Measurements from ENCODE around the gene IGF2R. TPM values are rescaled to one million over a fixed set of nuclear protein-coding genes. Genes with fewer than 3 reads are reported as not detected.

The IGF2R gene
- total and polyA plus RNA-seq, 5 donors from 2014 or later: 8.8 to 71.2 (median 10.0) TPM

DNA sequence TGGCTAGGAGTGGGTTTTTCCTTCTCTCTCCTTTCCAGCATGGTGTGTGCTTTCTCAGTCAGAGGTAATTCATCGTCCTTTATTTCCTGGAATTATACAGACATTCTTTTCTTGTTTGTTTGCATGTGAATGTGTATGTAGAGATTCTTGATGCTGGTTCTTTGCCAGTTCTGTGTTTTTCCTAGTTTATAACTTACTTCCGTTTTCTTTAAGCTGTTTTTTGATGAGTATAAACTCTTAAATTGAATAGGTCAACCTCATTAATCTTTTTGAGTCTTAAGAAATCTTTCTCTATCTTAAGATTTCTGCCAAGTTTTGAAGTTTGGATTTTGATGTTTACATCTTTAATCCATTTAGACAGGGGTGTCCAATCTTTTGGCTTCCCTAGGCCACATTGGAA is 38.7 kb downstream of the IGF2R start:
- ATAC-seq (ENCODE audit: low read depth in 2 of 2): no peak
- H3K27ac Mint-ChIP-seq: peak overlapping the region in 1 of 3 donors; percentile 74
- Histone ChIP-seq H3K4me3 (ENCODE audit: low read depth, low read length) (no peak overlapping the region), H3K4me1 (ENCODE audit: control insufficient read depth, insufficient read depth, low read length, poor library complexity, severe bottlenecking) (peaks cover 9% of the 10 kb centered on the region), H3K27ac (ENCODE audit: insufficient read depth, low read length, poor library complexity, severe bottlenecking) (no peak overlapping the region), H3K9me3 (ENCODE audit: control insufficient read depth in 2 of 2, low read length in 2 of 2) (no peaks in the 10 kb centered on the region), H3K36me3 (ENCODE audit: control insufficient read depth, insufficient read depth, low read length) (peaks cover 35% of the 10 kb centered on the region), H3K27me3 (ENCODE audit: control insufficient read depth, insufficient read depth, low read length) (no peaks in the 10 kb centered on the region)
- DNase-seq: no peak
- H3K4me1 Mint-ChIP-seq: peaks cover 27 to 48% (median 31%) of the 10 kb centered on the region in 4 donors
- peaks cover 0 to 5% (median 0%) of the 10 kb centered on the region in 7 donors for H3K9me3 Mint-ChIP-seq
- H3K27me3 Mint-ChIP-seq: no peaks in the 10 kb centered on the region
- no peak overlapping the region for H3K4me3 Mint-ChIP-seq
- peaks cover 36% of the 10 kb centered on the region for H3K36me3 Mint-ChIP-seq

DNA sequence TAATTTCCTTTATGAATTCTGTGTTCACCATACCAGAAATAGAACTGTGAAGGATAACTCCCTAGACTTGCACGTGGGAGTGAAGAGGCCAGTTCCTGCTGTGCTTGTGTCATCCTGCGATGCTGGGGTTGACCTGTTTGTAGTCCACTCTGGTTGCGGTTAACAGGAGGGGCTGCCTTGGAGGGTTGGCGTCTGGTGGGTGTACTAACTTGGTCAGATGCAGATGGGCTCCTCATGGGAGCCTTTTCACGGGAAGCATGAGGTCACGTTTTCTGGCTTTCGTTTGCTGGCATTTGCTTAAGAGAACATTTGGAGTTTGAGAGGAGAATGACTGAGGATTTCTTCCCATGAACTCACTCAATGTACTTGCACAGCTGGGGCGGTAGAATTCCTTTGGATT is 41.2 kb downstream of the IGF2R start:
- peaks cover 0 to 3% (median 0%) of the 10 kb centered on the region in 7 donors for H3K9me3 Mint-ChIP-seq
- peaks cover 23% of the 10 kb centered on the region for H3K4me1 ChIP-seq (ENCODE audit: control insufficient read depth, insufficient read depth, low read length, poor library complexity, severe bottlenecking)

DNA sequence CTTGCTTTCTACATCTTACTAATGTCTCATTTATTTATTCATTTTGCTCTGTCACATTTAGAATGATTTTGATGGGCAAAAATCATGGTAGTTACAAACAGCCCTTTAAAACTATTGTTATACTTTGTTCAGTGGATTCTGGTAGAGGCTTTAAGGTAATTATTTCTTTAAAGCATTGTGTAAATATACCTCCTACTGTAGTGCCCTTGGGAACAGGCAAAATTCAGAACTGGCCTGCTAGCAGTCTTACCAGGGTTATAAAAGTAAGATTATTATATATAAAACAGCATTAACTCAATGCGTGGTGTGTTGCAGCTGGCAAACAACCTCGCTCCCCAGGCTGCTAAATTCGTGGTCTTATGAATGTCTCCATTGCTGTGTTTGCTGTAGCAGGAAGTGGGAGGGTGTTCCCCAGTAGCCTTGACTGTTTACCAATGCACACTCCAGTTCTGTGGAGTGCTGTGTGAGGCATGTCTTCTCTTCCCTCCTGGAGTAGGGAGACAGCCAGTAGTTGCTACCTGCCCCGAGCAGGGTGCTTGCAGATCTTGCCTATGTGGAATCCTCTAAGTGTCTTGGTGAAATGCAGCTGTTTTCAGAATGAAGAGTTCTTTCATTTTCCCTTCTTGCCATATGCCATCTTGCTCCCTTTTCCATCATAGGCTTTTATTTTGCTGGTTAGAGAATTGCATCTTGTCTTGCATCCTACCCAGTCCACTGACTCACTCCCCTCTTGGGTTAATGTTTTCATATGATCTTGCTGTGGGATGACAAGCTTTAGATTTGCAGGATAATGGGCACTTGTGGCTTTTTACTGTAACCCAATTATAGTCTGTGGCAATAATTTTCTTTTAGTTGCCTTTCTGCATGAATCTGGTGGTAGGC is 45.3 kb downstream of the IGF2R start:
- H3K36me3 Mint-ChIP-seq: peaks cover 43% of the 10 kb centered on the region
- H3K27ac Mint-ChIP-seq: peak overlapping the region; percentile 78 to 89 (median 85)
- peaks cover 31% of the 10 kb centered on the region for H3K36me3 ChIP-seq (ENCODE audit: control insufficient read depth, insufficient read depth, low read length)
- peak overlapping the region; percentile 75 for H3K4me3 ChIP-seq (ENCODE audit: low read depth, low read length)
- ATAC-seq (ENCODE audit: low read depth in 2 of 2) (peak; percentile 54 to 59), DNase-seq (peak in 2 of 3 donors; percentile 28 to 65)
- no peaks in the 10 kb centered on the region for H3K27me3 Mint-ChIP-seq
- no peaks in the 10 kb centered on the region for H3K9me3 ChIP-seq (ENCODE audit: control insufficient read depth in 2 of 2, low read length in 2 of 2)
- peak overlapping the region; percentile 65 to 83 (median 81) for H3K4me3 Mint-ChIP-seq
- H3K4me1 ChIP-seq (ENCODE audit: control insufficient read depth, insufficient read depth, low read length, poor library complexity, severe bottlenecking): peaks cover 41% of the 10 kb centered on the region
- peaks cover 0 to 1% (median 0%) of the 10 kb centered on the region in 7 donors for H3K9me3 Mint-ChIP-seq
- no peaks in the 10 kb centered on the region for H3K27me3 ChIP-seq (ENCODE audit: control insufficient read depth, insufficient read depth, low read length)
- peaks cover 39 to 58% (median 44%) of the 10 kb centered on the region in 4 donors for H3K4me1 Mint-ChIP-seq
- peak overlapping the region; percentile 62 for H3K27ac ChIP-seq (ENCODE audit: insufficient read depth, low read length, poor library complexity, severe bottlenecking)

More for the DNA sequence above, 41.2 kb downstream of the IGF2R start:
- H3K27ac ChIP-seq (ENCODE audit: insufficient read depth, low read length, poor library complexity, severe bottlenecking): no peak overlapping the region
- H3K27me3 Mint-ChIP-seq: no peaks in the 10 kb centered on the region
- ATAC-seq (ENCODE audit: low read depth in 2 of 2) (no peak), DNase-seq (no peak)
- H3K4me3 ChIP-seq (ENCODE audit: low read depth, low read length): no peak overlapping the region
- no peak overlapping the region for H3K27ac Mint-ChIP-seq
- H3K9me3 ChIP-seq (ENCODE audit: control insufficient read depth in 2 of 2, low read length in 2 of 2): no peaks in the 10 kb centered on the region
- peaks cover 40% of the 10 kb centered on the region for H3K36me3 Mint-ChIP-seq
- H3K36me3 ChIP-seq (ENCODE audit: control insufficient read depth, insufficient read depth, low read length): peaks cover 35% of the 10 kb centered on the region
- no peak overlapping the region for H3K4me3 Mint-ChIP-seq
- H3K27me3 ChIP-seq (ENCODE audit: control insufficient read depth, insufficient read depth, low read length): no peaks in the 10 kb centered on the region
- H3K4me1 Mint-ChIP-seq: peaks cover 41 to 58% (median 43%) of the 10 kb centered on the region in 4 donors

DNA sequence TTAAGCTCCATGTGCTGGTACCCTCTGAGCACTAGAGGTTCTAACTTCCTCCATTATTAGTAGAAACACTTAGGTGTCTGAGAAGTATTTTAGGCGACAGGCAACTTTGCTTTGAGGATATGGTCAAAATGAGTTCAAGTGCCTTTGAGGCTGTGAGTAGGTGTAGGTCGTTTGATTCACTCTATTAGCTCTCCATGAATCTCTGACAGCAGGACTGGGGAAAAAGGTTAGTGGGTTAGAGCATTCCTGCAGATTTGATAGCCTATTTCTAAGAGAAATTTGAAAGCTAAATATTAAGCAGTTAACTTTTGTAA is 45.9 kb downstream of the IGF2R start:
- peak in 1 of 3 donors; percentile 33 for DNase-seq
- peaks cover 46% of the 10 kb centered on the region for H3K36me3 Mint-ChIP-seq
- H3K36me3 ChIP-seq (ENCODE audit: control insufficient read depth, insufficient read depth, low read length): peaks cover 25% of the 10 kb centered on the region

DNA sequence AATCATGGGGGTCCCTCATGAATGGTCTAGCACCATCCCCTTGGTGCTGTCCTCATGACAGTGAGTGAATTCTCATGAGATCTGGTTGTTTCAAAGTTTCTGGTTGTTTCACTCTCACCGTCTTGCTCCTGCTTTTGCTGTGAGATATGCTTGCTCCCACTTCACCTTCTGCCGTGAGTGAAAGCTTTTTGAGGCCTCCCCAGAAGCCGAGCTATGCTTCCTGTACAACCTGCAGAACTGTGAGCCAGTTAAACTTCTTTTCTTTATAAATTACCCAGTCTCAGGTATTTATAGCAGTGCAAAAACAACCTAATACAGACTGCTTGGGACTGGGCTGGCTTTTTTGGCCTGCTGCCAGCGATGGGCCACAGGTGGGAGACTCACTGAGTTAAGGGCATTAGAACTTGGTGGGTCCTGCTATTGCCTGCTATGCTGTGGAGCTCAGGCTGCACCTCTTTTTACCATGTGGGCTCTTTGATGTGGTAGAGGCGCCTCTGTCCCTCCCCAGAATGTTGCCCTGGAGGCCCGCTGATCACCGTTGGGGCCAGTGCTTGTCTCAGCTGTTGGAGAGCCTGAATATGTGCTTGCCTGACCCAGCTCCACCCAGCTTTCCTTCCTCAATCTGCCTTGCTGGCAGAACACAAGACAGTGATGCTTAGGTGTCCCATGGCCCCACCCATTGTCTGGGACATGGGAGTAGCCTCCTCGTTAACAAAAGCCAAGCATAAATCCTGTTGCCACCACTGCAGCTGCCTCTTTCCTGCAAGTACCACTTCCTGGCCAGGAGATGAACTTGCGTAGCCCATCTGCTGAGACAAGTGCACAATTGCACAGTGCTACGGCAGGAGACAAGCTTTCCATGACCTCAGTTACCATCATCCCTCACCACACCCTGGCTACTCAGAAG is 47.1 kb downstream of the IGF2R start:
- no peaks in the 10 kb centered on the region for H3K27me3 ChIP-seq (ENCODE audit: control insufficient read depth, insufficient read depth, low read length)
- no peaks in the 10 kb centered on the region for H3K9me3 ChIP-seq (ENCODE audit: control insufficient read depth in 2 of 2, low read length in 2 of 2)
- H3K36me3 ChIP-seq (ENCODE audit: control insufficient read depth, insufficient read depth, low read length): peaks cover 13% of the 10 kb centered on the region
- H3K4me1 Mint-ChIP-seq: peaks cover 39 to 58% (median 46%) of the 10 kb centered on the region in 4 donors
- H3K27ac ChIP-seq (ENCODE audit: insufficient read depth, low read length, poor library complexity, severe bottlenecking): peak overlapping the region; percentile 62
- peak overlapping the region; percentile 52 to 95 (median 89) for H3K27ac Mint-ChIP-seq
- no peaks in the 10 kb centered on the region for H3K27me3 Mint-ChIP-seq
- peaks cover 41% of the 10 kb centered on the region for H3K4me1 ChIP-seq (ENCODE audit: control insufficient read depth, insufficient read depth, low read length, poor library complexity, severe bottlenecking)
- ATAC-seq (ENCODE audit: low read depth in 2 of 2) (peak; percentile 51 to 63), DNase-seq (peak; percentile 11 to 75 (median 47))
- H3K4me3 Mint-ChIP-seq: peak overlapping the region; percentile 59 to 87 (median 72)
- peak overlapping the region; percentile 58 for H3K4me3 ChIP-seq (ENCODE audit: low read depth, low read length)
- H3K9me3 Mint-ChIP-seq: peaks cover 0 to 1% (median 0%) of the 10 kb centered on the region in 7 donors
- peaks cover 41% of the 10 kb centered on the region for H3K36me3 Mint-ChIP-seq

More for the DNA sequence above, 45.9 kb downstream of the IGF2R start:
- Mint-ChIP-seq H3K27ac (peak overlapping the region; percentile 78 to 89 (median 85)), H3K27me3 (no peaks in the 10 kb centered on the region), H3K4me3 (peak overlapping the region; percentile 65 to 83 (median 81)), H3K9me3 (peaks cover 0 to 1% (median 0%) of the 10 kb centered on the region in 7 donors), H3K4me1 (peaks cover 39 to 58% (median 45%) of the 10 kb centered on the region in 4 donors)
- peak overlapping the region; percentile 75 for H3K4me3 ChIP-seq (ENCODE audit: low read depth, low read length)
- ATAC-seq (ENCODE audit: low read depth in 2 of 2): no peak
- no peaks in the 10 kb centered on the region for H3K9me3 ChIP-seq (ENCODE audit: control insufficient read depth in 2 of 2, low read length in 2 of 2)
- H3K4me1 ChIP-seq (ENCODE audit: control insufficient read depth, insufficient read depth, low read length, poor library complexity, severe bottlenecking): peaks cover 41% of the 10 kb centered on the region
- H3K27ac ChIP-seq (ENCODE audit: insufficient read depth, low read length, poor library complexity, severe bottlenecking): peak overlapping the region; percentile 62
- H3K27me3 ChIP-seq (ENCODE audit: control insufficient read depth, insufficient read depth, low read length): no peaks in the 10 kb centered on the region

DNA sequence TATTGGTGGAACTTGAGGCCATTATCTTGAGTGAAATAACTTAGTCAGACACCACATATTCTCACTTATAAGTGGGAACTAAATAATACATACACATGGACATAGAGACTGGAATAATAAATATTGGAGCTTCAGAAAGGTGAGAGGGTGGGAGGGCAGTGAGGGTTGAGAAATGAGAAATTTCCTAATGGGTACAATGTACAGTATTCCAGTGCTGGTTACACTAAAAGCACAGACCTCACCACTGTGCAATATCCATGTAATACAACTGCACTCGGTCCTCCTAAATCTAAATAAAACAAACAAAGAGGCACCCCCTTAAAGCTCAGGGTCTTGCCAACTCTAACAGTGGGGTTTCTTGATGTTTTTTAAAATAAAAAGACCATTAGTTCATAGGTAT is 53.2 kb downstream of the IGF2R start:
- no peak overlapping the region for H3K4me3 ChIP-seq (ENCODE audit: low read depth, low read length)
- no peaks in the 10 kb centered on the region for H3K27me3 ChIP-seq (ENCODE audit: control insufficient read depth, insufficient read depth, low read length)
- peaks cover 40% of the 10 kb centered on the region for H3K36me3 Mint-ChIP-seq
- H3K9me3 Mint-ChIP-seq: peaks cover 0 to 1% (median 0%) of the 10 kb centered on the region in 7 donors
- ATAC-seq (ENCODE audit: low read depth in 2 of 2) (no peak), DNase-seq (no peak)
- H3K27ac Mint-ChIP-seq: no peak overlapping the region
- H3K4me1 ChIP-seq (ENCODE audit: control insufficient read depth, insufficient read depth, low read length, poor library complexity, severe bottlenecking): no peaks in the 10 kb centered on the region
- peaks cover 0 to 15% (median 8%) of the 10 kb centered on the region in 4 donors for H3K4me1 Mint-ChIP-seq
- no peak overlapping the region for H3K27ac ChIP-seq (ENCODE audit: insufficient read depth, low read length, poor library complexity, severe bottlenecking)
- no peaks in the 10 kb centered on the region for H3K9me3 ChIP-seq (ENCODE audit: control insufficient read depth in 2 of 2, low read length in 2 of 2)
- no peaks in the 10 kb centered on the region for H3K27me3 Mint-ChIP-seq
- no peak overlapping the region for H3K4me3 Mint-ChIP-seq
- peaks cover 33% of the 10 kb centered on the region for H3K36me3 ChIP-seq (ENCODE audit: control insufficient read depth, insufficient read depth, low read length)

DNA sequence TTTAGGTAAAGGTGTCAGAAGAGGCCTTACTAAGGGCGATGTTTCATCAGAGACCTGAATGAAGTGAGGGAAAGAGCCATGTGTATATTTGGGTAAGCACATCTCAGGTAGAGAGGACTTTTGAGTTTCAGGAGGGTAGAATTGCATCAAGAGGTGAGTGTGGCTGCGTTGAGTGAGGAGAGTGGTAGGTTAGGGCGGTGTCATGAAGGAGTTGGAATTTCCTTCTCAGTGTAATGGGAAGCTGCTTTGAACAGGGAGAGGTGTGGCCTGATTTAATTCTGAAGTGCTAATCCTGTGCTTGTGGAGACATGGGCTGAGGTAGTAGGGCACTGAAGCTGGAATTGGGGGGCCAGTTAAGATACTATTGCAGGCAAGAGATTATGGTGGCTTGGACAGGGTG is 53.9 kb downstream of the IGF2R start:
- Histone ChIP-seq H3K27ac (ENCODE audit: insufficient read depth, low read length, poor library complexity, severe bottlenecking) (no peak overlapping the region), H3K9me3 (ENCODE audit: control insufficient read depth in 2 of 2, low read length in 2 of 2) (no peaks in the 10 kb centered on the region), H3K4me1 (ENCODE audit: control insufficient read depth, insufficient read depth, low read length, poor library complexity, severe bottlenecking) (no peaks in the 10 kb centered on the region), H3K36me3 (ENCODE audit: control insufficient read depth, insufficient read depth, low read length) (peaks cover 40% of the 10 kb centered on the region), H3K27me3 (ENCODE audit: control insufficient read depth, insufficient read depth, low read length) (no peaks in the 10 kb centered on the region), H3K4me3 (ENCODE audit: low read depth, low read length) (no peak overlapping the region)
- ATAC-seq (ENCODE audit: low read depth in 2 of 2): no peak
- DNase-seq: no peak
- H3K4me3 Mint-ChIP-seq: no peak overlapping the region
- peaks cover 45% of the 10 kb centered on the region for H3K36me3 Mint-ChIP-seq
- peaks cover 0 to 15% (median 8%) of the 10 kb centered on the region in 4 donors for H3K4me1 Mint-ChIP-seq
- H3K27me3 Mint-ChIP-seq: no peaks in the 10 kb centered on the region
- peaks cover 0 to 1% (median 0%) of the 10 kb centered on the region in 7 donors for H3K9me3 Mint-ChIP-seq
- no peak overlapping the region for H3K27ac Mint-ChIP-seq
